Amniotic epithelial cell (primary cell): Measurements from ENCODE around the gene ENAM.
"Not testable (repeated sequence)": the region's sequence is repeated elsewhere in the genome, so short reads cannot be mapped to it uniquely, and the experiment has no call there.

Experiments
- DNase-seq: peaks from one replicate; pipeline ENCODE4 v3.0.0-alpha.2; 2010; ENCODE audit warnings: low read depth

ENAM gene

DNA sequence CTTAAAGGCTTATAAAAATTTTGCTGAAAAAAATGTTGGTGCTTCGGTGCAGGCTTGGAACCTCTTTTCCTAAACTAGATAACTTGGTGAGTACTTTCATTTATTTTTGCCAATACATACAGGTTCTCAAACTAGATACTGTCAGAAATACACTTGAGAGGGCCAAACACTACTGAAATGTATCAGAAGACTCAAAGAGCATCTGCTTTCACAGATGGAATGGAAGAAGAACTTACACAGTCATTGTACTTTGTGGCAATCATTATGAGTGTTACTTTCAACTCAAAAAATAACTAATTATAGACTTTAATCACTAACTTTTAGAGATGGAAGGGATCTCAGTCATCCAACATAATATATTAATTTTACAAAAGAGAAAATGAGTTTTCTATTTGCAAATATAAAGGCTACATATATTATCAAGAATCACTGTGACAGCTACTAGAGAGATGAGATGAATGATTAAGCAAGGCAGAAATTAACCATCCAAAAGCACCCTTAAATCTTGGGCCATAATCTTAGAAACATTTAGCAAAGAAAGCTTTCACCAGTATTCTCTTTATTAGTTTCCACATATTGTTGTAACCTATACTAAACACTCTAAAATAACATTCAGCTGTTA, 1.0 kb downstream of the ENAM start:
- no peak for DNase-seq

DNA sequence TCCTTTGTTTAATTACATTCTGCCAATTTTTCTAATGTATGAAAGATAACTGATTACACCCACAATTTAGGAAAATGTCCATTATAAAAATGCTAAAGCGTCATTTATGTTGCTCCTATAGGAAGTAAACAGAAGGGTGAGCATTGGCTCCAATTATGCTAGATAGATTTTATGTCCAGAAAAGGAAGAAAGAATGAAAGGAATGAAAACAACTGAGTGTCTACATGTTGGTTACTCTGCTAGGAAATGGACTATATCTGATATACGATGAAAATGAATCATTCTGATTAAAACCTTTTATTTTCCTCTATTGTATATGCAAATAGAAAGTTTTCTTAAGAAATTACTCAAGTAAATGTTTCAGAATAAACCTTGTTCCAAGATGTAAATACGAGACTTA, 1.6 kb downstream of the ENAM start:
- DNase-seq: no peak

DNA sequence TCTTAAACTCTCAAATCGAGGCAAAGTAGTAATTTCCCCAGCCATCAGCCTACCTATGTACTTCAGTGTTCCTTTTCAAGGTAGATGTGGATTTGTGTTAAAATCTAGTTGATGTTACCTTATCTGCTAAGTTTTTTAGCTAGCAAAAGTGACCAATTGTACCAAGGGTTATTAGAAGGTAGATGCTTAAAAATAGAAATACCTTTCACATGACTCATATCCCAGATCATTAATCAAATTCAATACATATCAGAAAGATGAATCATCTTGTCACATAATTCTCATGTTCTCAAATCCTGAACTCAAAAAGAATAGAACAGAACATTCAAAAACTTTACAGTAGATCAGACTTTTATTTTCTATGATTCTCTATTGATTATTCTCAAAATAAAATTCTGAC, 3.5 kb downstream of the ENAM start:
- peak; percentile 56 for DNase-seq

DNA sequence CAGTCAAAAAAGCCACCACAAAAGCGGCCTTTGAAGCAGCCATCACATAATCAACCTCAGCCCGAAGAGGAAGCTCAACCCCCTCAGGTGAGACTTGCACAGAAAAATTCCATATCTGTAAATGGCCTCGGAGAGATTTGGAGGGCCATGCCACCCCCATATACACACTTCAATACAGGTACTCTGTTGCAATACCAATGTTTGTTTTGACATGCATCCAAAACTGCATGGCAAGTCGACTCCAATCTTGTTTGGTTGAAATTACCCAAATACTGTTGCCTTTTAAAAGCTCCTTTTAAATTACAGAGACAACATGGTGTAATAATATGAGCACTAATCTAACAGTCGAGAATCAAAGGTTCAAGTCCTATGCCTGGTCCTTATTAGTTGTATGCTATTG, 5.9 kb downstream of the ENAM start:
- no peak for DNase-seq

DNA sequence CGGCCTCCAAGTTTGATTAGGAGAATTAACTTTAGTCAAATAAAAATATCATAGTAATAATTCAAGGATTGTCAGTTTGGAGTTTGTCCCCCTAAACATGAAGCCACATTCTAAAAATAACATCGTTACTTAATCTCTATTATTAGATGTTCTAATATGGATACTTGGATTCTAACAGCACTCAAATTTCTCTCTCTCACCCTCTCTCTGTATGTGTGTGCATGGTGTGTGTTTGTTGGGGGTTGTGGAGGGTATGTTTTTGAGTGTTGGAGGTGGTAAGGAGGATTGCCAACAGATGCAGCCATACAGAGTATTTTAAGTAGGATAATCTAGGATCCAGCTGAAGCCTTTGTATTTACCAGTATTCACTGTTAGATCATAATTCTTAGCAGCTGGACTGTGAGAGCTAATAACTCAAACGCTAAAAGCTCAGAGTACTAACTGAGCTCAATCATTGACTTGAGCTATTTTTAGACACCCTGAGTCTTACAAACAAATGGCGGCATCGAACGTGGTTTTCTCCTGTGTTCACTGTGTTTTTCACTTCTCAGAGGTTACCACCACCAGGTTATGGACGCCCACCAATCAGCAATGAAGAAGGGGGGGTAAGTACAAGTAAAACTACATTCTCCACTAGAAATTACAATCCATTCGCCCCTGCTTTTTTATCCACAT, 8.8 kb downstream of the ENAM start:
- no peak for DNase-seq

DNA sequence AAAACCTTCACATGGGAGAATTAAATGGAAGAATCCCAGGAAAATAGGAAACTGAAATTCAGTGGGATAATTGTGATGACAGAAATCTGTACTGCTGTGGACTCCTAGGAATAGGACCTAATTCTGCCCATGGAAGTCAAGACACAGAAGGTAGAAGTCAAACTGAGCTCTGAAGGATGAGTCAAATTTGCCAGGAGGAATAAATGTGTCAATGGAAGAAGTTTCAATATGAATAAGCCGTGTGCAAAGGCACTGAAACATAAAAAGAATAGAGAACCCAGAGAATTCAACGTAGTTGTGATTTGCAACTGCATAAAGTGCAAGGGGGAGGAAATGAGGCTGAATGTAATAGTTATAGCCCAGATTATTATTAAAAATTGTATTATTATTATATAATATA, 11.6 kb downstream of the ENAM start:
- DNase-seq: no peak

DNA sequence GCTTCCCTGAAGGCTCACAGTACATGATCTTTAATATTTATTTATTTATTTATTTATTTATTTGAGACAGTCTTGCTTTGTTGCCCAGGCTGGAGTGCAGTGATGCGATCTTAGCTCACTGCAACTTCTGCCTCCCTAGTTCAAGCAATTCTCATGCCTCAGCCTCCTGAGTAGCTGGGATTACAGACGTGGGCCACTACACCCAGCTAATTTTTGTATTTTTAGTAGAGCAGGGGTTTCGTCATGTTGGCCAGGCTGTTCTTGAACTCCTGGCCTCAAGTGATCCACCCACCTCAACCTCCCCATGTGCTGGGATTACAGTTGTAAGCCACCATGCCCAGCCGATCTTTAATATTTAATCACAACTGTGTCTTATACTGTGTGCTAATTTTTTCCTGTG, 22.2 kb downstream of the ENAM start:
- not testable (repeated sequence) for DNase-seq

DNA sequence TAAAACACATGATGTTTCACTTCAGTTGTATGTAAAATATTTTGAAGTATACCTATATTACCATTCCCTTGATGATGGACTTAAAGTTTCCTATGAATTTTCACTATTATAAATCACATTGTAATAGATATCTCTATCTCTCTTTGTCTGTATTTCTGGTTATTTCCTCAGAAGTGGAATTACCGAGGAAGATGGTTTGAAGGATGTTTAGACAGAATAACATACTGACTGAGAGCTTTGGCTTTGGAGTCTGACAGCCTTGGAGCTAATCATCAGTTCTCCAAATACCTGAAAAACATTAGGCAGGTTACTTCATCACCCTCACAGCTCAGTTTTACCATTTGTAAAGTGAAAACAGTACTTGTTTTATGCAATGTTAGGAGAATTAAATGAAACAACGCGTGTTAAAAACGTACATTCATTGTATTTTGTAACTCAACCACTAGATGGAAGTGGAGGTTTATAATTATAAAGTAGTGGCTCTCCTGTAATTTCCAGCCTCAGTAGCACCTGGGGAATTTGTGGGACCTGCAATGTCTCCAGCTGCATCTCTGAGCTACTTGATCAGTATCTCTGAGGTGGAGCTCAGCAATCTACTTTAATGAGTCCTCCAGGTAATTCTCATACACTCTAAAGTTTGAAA, 23.4 kb downstream of the ENAM start:
- DNase-seq: peak; percentile 49

DNA sequence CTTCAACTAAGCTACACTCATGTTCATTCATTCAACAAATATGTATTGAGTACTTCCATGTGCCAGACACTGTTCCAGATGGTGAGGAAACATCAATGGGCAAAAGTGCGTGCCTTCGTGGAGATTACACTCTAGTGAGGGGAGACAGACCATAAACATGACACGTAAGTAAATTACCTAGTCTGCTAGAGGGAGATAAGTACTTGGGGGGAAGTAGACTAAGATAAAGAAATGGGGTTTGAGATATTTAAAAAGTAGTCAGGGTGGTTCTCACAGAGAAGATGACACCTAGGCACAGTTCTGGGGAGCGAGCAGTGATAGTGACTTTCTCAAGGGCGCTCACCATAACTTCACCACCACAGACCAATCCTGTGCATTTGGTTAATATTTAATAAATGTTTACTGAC, 26.1 kb downstream of the ENAM start:
- peak; percentile 99 for DNase-seq

DNA sequence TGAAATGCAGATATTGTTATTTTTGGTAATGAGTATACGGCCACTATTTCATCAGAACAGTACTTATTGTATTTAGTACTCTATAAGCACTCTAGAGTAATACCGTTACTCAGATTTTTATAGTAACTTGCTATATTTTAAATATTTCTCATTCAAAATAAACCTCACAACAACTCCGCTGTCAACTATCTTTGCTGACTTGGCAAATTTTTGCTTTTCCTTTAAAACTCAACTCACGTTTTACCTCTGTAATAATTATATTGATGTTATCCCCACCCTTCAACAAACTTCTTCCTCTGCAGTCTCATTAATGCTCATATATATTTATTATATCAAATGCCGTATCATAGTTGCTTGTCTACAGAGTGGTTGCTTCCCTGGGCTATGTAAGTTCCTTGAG, 28.8 kb downstream of the ENAM start:
- no peak for DNase-seq

DNA sequence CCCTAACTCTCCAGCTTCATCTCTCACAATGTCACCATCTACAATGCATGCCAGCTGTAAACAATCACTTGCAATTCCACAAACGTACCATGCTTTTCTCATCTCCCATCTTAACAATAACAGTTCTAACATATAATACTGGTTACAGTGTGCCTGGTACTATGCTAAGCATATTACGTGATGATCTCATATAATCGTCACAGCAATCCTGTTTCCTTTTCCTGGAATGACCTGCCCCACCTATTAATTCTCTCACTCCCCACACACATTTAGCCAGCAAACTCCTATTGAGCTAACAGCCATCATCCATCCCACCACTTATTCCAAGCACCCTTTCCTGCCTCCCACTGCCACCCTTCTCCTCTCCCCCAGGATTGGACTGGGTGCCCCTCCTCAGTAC, 29.9 kb downstream of the ENAM start:
- no peak for DNase-seq

DNA sequence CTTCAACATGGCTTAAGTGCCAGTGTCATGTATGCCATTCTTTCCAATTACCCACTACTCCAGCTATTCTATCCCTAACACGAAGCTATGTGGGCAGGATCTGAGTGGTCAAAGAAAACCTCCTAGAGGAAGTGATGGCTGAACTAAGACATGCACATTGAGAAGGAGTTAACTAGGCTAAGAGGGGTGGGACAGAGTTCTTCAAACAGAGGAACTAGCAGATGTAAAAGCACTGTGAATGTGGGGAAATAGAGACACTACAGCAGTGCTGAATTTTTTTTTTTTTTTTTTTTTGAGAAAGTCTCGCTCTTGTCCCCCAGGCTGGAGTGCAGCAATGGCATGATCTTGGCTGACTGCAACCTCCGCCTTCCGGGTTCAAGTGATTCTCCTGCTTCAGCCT, 31.6 kb downstream of the ENAM start:
- no peak for DNase-seq

DNA sequence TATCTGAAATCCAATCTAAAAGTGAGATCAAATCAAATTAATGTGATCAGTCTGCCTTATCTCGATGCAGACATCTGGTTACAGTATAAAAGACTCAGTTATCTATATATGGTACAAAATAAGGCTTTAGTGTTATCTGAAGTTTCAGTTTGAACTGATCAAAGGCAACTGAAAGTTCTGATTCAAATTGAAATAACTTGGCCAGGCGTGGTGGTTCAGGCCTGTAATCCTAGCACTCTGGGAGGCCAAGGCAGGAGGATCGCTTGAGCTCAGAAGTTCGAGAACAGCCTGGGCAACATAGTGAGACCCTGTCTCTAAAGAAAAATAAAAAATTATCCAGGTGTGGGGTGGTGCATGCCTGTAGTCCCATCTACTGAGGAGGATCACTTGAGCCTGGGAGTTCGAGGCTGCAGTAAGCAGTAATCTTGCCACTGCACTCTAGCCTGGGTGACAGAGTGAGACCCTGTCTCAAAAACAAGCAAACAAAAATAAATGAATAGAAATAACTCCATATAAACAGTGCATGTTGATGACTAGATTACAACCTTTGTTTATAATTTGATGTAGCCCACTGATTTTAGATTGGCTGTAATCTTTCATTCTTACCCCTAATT, 32.9 kb downstream of the ENAM start:
- DNase-seq: not testable (repeated sequence)

DNA sequence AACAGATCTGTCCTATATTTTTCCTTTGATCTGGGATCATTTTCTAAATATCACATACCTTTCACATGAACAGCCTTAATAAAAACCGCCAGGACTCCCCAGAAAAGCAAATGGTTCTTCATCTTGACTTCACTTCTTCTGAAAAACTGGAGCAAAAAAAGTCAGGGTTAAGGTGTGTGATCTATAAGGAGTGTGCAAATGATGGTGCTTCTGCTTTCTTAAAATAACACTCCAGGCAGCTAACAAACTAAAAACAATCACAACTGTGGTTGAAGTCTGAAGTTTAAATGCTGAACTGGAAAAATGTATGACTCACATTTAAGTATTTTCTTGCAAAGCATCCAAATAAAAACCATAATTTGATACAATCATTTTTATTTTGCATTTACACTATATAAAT, 37.8 kb downstream of the ENAM start, which contains the start of gene JCHAIN:
Gene JCHAIN, minus strand, starts transcription at position 140 of the 400 bp plus-strand sequence. Its CDS starts 18 bp downstream, at position 122.
- DNase-seq: no peak

DNA sequence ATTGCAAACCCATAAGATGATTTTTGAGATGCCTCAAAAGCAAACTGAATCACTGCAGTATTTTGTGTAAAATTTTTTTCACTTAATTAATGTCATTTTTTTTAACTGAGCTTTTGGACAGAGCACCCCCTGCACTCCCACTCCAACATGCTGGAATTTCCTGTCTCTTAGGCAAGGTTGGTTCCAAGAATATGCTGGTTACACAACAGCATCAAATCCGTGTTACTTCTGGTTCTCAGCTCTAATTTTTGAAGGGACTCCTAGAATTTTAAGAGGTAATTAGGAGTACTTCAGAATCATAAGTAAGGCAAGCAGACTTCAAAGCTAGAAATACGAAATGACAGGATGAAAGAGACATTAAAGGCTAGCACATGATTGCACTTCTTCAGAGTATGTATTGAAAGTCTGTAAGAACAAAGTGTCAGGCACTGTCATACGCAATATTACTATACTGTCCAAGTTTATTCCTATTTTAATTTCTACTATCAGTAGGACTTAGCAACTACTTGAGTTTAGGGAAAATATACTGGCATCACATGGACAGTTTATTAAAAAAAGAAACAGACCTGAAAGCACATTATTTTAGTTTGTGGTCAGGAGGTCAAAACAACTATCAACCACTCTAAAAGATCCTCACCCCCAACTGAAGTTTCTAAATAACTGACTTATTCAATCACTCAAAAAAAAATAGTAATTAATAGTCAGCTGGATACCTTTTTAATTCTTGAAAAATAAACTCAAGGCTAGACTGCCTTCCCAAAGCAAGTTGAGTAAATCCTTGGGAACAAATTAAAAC, 39.4 kb downstream of the ENAM start:
- peak; percentile 70 for DNase-seq

DNA sequence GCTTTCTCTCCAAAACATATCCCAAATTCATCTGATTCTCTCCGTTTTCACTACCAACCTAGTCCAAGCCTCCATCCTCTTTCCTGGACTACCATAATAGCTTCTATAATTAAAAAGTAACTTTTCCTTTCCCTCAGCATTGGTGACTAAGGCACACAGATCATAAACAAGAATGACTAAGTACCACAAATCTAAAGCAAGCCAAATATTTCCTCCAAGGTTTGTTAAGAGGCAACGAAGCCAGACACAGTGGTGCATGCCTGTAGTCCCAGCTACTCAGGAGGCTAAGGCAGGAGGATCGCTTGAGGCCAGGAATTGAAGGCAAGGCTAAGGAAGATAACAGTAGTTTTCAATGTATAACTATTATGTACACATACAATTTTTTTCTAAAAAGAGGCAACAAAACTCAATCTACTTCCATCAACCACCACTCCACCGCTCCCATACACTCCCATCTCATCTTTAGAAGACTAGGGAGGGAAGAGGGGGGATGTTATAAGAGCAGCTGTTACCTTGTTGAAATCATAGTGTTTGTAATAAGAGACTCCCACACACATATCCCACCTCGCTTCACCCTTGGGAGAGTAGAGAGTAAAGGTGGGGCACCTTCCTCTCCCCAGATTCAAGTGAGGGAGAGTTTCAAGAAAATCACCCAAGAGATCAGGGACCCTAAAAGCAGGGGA, 41.9 kb downstream of the ENAM start:
- peak; percentile 66 for DNase-seq

DNA sequence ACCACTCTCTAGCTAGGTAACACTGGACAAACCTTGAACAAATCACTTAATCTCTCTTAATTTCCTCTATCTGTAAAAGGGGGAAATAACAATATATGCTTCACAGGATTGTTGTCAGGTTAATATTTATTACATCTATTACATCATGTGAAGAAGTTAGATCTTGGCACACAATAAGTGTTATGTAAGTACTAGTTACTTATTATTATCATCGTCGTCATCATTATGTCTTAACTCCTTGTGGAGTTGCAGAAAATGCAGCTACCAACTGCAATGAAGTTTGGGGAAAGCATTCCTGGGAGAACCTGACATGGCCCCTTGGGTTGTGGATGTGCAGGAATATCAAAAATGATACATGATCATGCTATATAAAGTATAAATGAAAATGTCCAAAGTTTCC, 42.5 kb downstream of the ENAM start:
- DNase-seq: no peak

DNA sequence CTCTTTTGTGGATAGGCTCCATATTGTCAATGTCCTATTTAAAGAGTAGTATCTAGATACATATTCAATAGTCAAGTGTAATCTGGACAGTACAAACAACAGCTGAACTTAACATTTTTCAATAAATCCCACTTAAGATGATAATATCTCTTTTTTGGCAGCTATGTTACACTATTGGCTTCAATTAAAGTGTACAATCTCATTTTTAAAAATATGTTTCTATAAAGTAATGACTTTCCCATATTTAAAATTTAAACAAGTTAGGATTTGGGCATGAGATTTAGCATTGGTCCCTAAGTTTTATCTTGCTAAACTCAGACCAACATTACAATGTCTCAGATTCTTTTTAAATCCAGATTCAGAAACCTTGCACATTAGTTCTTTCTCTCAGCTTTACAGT, 45.6 kb downstream of the ENAM start:
- DNase-seq: no peak

DNA sequence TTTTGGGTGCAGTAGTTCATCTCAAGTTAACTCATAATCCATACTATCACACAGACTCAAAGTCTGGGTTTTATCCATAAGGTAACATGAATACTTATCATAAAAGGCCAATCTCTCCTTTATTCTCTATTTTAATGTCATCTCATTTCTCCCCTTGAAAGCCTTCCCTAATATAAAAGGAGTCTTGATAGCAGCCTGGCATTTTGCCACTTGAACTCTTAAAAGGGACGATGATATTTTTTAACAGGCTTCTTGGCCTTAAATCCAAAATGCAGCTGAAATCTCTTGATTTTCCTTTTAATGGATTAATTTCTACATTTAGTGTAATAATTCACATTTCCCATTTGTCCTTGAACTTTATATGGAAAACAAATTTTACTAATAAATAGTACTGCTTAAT, 46.2 kb downstream of the ENAM start:
- DNase-seq: no peak

DNA sequence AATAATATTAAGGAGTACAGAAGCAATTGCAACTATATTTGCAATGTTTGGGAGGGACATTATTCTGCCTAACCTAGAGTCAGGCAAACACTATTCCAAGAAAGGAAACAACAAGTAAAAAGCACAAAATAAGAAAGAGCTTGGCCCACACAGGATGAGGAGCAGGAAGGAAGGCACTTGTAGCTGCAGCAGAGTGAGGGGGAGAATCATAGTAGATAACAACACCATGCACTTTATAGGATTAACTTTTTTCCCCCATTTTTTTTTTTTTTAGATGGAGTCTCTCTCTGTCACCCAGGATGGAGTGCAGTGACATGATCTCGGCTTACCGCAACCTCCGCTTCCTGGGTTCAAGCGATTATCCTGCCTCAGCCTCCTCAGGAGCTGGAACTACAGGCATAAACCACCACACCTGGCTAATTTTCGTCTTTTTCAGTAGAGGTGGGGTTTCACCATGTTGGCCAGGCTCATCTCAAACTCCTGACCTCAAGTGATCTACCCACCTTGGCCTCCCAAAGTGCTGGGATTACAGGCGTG, 48.1 kb downstream of the ENAM start:
- DNase-seq: no peak

DNA sequence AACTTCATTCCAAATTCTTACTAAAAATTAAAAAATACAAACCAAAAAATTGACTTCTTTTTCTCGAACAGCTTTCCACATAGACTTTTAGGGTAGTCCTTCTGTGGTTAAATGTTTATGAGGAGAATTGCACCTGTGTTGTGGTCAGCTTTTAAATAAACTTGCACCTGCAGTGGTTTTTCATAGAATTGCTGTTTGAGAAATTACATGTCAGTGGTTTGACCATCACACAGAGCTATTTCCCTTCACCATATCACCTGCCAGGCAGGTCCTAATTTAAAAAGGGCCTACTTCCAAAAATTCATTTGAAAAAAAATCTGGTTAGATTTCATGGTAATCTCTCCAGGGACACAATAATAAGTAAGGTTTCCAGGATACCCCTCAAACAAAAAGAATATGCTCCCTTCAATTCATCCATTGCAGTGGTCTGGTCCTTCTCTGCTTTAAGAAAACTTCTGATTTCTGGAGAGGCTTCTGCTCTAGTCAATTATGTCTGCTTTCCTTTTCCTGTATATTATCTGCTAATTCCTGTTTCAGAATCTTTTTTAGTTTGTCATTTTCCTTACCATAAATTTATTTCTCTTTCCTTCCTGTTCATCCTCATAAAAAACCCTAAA, 49.9 kb downstream of the ENAM start:
- no peak for DNase-seq
